ENCODE results near the gene SHC3. TPM values are rescaled to one million over a fixed set of nuclear protein-coding genes. Genes with fewer than 3 reads are reported as not detected.

The SHC3 gene
- total and polyA plus RNA-seq, 9 of the 15 experiments (the other 6 are each of a cell fraction or from before 2014, with no cell fraction given) = not detected

DNA sequence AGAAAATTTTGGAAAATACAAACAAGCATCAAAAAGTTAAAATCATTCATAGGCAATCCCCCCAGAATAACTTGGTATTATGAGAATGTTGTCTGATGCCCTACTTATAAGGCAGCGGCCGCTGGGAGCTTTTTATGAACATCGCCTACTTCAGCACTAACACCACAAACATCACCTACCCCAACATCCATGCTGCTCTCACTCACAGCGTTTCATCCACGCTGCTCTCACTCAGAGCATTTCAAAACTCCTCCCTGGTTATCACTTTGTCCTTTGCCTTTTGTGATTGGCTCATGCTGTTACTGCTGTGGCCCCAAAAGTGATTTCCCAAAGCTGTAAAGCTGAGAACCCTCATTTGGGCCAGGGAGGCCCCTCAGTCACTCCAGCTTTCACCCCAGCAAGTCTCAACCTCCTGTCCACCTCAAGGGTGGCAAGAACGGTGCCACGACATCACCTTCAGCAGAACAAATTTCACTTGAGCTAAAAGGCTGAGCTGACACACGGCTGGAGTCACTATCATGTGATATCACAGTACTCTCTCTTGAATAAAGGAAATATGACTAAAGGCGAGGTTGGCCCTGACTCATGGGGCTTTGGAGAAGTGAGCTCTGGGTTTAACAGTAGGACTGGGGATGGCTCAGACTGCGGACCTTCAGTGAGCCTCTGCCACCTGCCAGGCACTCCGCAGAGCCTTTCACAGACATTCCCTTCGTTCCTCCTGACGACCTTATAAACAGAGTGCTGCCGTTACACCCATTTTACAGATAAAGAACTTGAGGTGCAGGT lies 25.2 kb downstream of the SHC3 start:
- intact Hi-C loops (cut with micrococcal nuclease) = no loop called here
- WGBS (ENCODE audit: insufficient coverage, low coverage, missing lambda C conversion rate) = 2% methylated on average over 13 of the region's 14 CpGs
- ChIA-PET CTCF (ENCODE audit: low intra/inter-chr PET ratio) (no interaction called here), POLR2A (no interaction called here)
- H3K27me3 ChIP-seq (ENCODE audit: control insufficient read depth in 2 of 2, insufficient read depth in 2 of 2, low read length in 2 of 2) = no peaks in the 10 kb centered on the region; a peak in 1 of 5 replicates
- no peaks in the 10 kb centered on the region for H3K79me2 ChIP-seq (ENCODE audit: control insufficient read depth, insufficient read depth, low read length)
- no peaks in the 10 kb centered on the region for H4K20me1 ChIP-seq (replicated peaks; ENCODE audit: control insufficient read depth, insufficient read depth, low read length)
- no peak overlapping the region for H3K4me3 ChIP-seq
- H2AFZ ChIP-seq (ENCODE audit: low read depth, low read length) = no peak overlapping the region
- no peaks in the 10 kb centered on the region for H3K9me1 ChIP-seq (ENCODE audit: control insufficient read depth, insufficient read depth, low read length)
- H3K36me3 ChIP-seq (ENCODE audit: control insufficient read depth, insufficient read depth, low read length) = no peaks in the 10 kb centered on the region
- H3K9ac ChIP-seq (ENCODE audit: insufficient read depth in 1 of 2, low read depth in 2 of 2, low read length in 2 of 2) = no peak overlapping the region
- ATAC-seq (no peak), DNase-seq (ENCODE audit: extremely low read depth in 1 of 4, low spot score in 3 of 4) (no peak), FAIRE-seq (no peak)
- in situ Hi-C loops (cut with MboI) = no loop called here
- H3K4me1 ChIP-seq (replicated peaks in 1 of 2; ENCODE audit: control insufficient read depth in 2 of 2, insufficient read depth in 2 of 2, low read length in 2 of 2) = no peaks in the 10 kb centered on the region
- no peaks in the 10 kb centered on the region for H3K9me3 ChIP-seq (replicated peaks; ENCODE audit: control insufficient read depth, insufficient read depth, low read depth, low read length)
- no TSS peak for BruUV-seq (replicated peaks)
- H3K4me2 ChIP-seq (ENCODE audit: insufficient read depth, low read length) = no peak overlapping the region
- no peak overlapping the region for H3K27ac ChIP-seq (ENCODE audit: extremely low read depth, low read depth, low read length)
- no peak for TF ChIP-seq TAF15 (IDR thresholded peaks at IDR 0.05; ENCODE audit: low read depth, low read length)
- TF ChIP-seq ZNF134 (CRISPR knock-in tag; conservative IDR thresholded peaks at IDR 0.05) = no peak
- TF ChIP-seq ZFX (CRISPR knock-in tag; IDR thresholded peaks at IDR 0.05) = no peak
- TF ChIP-seq CEBPG (CRISPR knock-in tag; IDR thresholded peaks at IDR 0.05) = no peak
- TF ChIP-seq CEBPG (tag; conservative IDR thresholded peaks at IDR 0.05 in 1 of 2, IDR thresholded peaks at IDR 0.05 in 1 of 2) = no peak
- TF ChIP-seq ZBTB8A (IDR thresholded peaks at IDR 0.05; ENCODE audit: partially characterized antibody) = no peak
- no peak for TF ChIP-seq GATA2 (CRISPR knock-in tag; IDR thresholded peaks at IDR 0.05)
- no peak for TF ChIP-seq BRD9 (IDR thresholded peaks at IDR 0.05; ENCODE audit: low read depth, partially characterized antibody)
- TF ChIP-seq, protein P1, sequence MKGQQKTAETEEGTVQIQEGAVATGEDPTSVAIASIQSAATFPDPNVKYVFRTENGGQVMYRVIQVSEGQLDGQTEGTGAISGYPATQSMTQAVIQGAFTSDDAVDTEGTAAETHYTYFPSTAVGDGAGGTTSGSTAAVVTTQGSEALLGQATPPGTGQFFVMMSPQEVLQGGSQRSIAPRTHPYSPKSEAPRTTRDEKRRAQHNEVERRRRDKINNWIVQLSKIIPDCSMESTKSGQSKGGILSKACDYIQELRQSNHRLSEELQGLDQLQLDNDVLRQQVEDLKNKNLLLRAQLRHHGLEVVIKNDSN (CRISPR knock-in tag; IDR thresholded peaks at IDR 0.05) = no peak
- TF ChIP-seq, protein P2, sequence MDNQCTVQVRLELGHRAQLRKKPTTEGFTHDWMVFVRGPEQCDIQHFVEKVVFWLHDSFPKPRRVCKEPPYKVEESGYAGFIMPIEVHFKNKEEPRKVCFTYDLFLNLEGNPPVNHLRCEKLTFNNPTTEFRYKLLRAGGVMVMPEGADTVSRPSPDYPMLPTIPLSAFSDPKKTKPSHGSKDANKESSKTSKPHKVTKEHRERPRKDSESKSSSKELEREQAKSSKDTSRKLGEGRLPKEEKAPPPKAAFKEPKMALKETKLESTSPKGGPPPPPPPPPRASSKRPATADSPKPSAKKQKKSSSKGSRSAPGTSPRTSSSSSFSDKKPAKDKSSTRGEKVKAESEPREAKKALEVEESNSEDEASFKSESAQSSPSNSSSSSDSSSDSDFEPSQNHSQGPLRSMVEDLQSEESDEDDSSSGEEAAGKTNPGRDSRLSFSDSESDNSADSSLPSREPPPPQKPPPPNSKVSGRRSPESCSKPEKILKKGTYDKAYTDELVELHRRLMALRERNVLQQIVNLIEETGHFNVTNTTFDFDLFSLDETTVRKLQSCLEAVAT (IDR thresholded peaks at IDR 0.05) = no peak
- TF ChIP-seq, protein P3, sequence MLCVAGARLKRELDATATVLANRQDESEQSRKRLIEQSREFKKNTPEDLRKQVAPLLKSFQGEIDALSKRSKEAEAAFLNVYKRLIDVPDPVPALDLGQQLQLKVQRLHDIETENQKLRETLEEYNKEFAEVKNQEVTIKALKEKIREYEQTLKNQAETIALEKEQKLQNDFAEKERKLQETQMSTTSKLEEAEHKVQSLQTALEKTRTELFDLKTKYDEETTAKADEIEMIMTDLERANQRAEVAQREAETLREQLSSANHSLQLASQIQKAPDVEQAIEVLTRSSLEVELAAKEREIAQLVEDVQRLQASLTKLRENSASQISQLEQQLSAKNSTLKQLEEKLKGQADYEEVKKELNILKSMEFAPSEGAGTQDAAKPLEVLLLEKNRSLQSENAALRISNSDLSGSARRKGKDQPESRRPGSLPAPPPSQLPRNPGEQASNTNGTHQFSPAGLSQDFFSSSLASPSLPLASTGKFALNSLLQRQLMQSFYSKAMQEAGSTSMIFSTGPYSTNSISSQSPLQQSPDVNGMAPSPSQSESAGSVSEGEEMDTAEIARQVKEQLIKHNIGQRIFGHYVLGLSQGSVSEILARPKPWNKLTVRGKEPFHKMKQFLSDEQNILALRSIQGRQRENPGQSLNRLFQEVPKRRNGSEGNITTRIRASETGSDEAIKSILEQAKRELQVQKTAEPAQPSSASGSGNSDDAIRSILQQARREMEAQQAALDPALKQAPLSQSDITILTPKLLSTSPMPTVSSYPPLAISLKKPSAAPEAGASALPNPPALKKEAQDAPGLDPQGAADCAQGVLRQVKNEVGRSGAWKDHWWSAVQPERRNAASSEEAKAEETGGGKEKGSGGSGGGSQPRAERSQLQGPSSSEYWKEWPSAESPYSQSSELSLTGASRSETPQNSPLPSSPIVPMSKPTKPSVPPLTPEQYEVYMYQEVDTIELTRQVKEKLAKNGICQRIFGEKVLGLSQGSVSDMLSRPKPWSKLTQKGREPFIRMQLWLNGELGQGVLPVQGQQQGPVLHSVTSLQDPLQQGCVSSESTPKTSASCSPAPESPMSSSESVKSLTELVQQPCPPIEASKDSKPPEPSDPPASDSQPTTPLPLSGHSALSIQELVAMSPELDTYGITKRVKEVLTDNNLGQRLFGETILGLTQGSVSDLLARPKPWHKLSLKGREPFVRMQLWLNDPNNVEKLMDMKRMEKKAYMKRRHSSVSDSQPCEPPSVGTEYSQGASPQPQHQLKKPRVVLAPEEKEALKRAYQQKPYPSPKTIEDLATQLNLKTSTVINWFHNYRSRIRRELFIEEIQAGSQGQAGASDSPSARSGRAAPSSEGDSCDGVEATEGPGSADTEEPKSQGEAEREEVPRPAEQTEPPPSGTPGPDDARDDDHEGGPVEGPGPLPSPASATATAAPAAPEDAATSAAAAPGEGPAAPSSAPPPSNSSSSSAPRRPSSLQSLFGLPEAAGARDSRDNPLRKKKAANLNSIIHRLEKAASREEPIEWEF (CRISPR knock-in tag; IDR thresholded peaks at IDR 0.05) = no peak
- no peak for TF ChIP-seq ADNP (tag; IDR thresholded peaks at IDR 0.05)
- no peak for TF ChIP-seq PCBP1 (IDR thresholded peaks at IDR 0.05; ENCODE audit: low read depth, low read length, poor library complexity, severe bottlenecking)
- TF ChIP-seq ELF4 (CRISPR knock-in tag; IDR thresholded peaks at IDR 0.05) = no peak
- TF ChIP-seq ASH1L (IDR thresholded peaks at IDR 0.05; ENCODE audit: borderline replicate concordance, low read depth, partially characterized antibody) = no peak
